EH (cell line): ENCODE data around the gene SYN1.
A peak's percentile ranks its signal among the peaks of the same experiment; 100 is the strongest.
"Not testable (repeated sequence)": the region's sequence is repeated elsewhere in the genome, so short reads cannot be mapped to it uniquely, and the experiment has no call there.

Experiments
- DNase-seq: peaks from one replicate; pipeline ENCODE4 v3.0.0-alpha.2; 2015; ENCODE audit warnings: low read depth

The SYN1 gene

DNA sequence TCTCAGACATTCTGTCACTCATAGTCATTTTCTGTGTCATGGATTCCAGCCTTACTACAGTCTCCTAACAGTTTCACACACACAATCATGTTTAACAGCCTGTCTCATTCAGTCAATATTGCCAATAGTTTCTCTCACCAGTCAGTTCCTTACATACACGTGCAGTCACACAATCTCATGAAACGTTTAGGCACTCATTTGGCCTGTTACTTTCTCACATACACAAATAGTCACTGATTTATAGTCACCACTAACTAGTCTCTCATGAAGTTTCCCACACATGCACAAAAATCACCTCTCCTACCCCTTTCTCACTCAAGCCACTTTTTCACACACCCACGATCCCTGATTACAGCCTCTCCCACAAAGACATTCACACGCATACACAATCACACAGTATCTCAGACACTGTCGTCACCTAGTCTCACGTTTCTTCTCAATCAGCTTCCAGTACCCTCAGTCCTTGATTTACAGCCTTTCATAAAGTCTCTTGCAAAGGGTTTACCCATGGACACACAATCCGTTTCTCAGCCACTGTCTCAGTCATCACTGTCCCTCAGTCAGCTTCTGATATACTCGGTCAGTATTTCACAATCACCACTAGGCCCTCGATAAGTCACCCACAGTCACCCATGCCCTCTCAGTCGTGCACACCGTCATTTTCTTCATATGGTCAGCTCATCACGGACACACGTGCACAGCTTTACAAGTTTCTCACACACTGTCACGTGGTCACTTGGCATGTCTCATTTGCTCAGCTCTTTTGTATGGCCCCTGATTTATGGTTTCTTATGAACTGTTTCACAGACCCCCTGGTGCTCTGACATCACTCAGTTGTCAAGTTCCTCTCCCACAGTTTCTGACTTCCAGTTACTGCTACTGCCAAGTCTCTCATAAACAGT, 14.3 kb upstream of the SYN1 start:
- no peak for DNase-seq

DNA sequence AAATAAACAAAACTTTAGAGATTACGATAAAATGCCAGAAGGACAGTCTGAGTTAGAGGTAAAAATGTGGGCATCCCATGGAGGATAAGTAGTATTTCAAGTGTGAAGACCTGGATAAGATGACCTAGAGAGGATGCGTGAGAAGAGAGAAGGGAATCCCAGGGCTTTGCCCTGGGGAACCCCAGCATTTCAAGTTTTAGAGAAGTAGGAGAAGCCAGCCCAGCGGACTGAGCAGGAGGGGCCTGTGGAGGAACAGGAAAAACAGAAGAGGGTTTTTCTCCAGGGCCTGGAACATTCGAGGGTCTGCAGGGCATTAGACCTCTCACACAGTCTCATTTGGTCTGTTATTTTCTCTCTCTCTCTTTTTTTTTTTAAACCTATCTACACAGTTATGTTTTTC, 13.0 kb upstream of the SYN1 start:
- DNase-seq: no peak

DNA sequence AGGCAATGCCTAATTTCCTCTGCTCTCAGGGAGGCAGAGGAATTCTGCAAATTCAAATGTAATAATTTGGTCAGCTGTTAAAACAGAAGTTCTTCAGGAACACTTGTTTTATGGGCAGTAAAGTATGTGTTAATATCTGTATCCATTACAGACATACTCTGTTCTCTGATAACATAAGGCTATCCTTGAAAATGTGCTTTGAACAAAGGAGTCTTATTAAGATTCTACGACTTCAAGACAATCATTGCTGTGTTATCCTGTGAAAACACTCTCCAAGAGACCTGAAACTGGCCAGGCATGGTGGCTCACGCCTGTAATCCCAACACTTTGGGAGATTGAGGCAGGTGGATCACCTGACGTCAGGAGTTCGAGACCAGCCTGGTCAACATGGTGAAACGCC, 12.0 kb upstream of the SYN1 start:
- DNase-seq: no peak

DNA sequence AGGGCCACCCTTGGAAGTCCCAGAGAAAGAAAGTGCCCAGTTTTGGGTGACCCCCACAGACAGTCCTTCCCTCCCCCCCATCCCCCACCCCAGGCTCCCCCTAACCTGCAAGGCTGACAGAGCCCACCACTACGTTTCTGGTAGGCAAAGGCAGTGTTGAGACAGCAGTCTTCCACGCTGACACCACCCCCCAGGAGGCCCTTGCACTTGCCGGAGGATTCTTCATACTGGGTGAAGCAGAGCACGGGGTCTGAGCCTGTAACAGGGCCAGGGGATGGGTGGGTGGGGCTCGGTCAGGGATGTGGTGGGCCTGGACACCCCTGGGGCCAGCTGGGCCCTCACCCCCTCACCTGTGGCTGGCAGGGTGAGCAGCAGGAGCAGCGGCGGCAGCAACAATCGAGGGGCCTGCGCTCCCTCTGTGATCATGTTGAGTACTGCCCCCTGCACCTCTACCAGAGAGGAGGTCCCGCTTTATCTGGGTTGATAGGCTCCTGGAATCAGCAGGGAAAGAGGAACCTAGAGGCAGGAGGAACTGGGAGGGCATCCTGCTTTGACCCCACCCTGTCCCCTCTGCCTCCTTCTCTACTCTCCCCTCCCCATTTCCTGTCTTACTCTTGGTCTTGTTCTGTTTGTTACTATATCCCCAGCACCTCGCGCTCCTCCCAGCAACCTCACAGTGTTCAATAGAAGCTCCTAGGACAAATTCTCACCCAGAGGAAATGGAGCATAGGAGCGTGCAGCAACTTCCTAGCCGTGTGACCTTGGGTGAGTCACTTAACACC, 10.0 kb upstream of the SYN1 start, which contains the start of gene CFP:
Gene CFP (minus strand): TSS at position 512 of the 782 bp plus-strand sequence. CDS start 86 bp downstream, at position 426.
- no peak for DNase-seq

DNA sequence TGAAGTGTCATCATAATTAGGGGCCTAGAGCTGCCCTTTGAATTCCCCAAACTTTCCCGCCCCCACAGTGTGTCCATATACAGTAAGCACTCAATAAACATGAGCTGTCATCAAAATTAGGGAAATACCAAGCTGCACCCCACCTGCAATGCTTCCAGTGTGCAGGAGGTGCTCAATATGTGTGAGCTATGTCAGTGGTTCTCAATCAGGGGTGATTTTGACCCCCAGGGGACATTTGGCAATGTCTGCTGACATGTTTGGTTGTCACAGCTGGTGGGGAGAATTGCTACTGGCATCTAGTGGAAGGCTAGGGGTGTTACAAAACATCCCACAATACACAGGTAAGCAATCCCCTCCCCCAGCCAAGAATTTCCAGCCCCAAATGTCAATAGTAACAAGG, 9.3 kb upstream of the SYN1 start:
- DNase-seq: no peak

DNA sequence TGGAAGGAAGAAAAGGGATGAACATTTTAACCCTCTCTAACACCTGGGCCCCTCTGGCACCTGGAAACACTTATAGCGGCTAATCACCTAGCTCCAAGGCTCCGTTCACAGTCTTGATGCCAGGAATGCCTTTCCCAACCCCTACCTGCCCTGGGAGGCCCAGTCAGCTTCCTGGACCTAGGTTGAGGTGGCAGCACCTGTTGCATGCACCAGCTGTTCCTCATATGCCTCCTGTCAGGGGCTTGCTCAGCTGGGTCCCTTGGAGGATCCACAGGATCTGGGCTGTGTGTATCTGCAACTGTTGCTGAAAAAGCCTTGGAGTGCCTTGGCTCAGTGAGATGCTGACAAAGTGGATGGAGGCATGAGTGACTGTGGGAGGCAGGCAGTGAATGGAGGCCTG, 5.7 kb upstream of the SYN1 start:
- DNase-seq: no peak

DNA sequence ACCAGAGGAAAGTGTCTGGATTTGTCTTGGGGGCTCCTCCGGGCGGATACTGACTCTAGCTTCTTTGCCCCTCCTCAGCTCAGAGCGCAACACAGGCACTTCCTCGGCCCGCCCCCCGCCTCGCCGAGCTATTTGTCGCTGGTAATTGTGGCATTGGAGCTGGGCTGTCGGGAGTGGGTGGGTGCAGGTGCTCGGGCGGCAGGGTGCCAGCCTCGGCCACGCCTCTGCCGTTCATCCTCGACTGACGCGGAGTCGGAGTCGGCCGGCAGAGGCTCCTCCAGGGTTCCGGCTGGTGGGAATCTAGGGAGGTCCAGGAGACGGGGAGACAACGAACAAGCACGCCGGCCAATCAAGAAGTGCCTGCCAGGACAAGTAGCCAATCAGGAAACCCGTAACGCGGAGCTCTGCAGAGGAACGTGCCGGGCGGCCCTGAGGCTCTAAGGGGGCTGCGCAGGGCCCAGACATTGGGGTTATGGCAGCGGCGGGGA, 3.9 kb upstream of the SYN1 start:
- DNase-seq: peak; percentile 72

DNA sequence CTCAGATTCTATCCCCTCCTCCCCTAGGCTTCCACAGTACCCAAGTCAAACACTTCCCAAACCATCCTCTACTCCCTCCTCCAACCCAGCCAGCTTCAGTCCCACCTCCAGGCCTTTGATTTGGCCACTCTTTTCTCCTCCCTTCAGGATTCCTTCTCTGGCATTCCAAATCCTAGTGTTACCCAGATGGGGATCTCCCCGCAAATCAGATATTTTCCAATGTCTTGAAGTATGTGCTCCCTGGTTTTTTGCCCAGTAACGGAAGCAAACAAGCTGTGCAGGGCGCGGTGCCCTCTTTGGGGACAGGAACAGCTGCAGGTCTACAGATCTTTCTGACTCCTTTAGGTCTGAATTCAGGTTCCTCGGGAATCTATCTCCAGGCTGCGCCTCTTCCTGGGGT, 2.2 kb upstream of the SYN1 start:
- DNase-seq: no peak

DNA sequence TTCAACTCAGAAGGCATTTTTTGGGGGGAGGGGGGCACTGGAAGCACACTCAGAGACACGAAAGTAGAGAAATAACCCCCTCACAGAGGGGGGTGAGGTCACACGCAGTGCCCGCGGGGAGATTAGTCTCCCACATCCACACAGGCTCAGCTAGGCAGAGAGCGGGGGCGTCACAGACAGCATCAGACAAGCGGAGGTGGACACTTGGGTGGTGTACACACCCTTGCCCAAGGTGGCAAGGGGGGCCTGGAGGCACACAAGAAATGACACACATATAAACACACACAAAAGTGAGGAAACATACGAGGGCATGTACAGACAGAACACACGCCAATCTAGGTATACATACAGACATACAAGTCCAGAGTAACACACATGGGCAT, 637 bp upstream of the SYN1 start:
- no peak for DNase-seq

DNA sequence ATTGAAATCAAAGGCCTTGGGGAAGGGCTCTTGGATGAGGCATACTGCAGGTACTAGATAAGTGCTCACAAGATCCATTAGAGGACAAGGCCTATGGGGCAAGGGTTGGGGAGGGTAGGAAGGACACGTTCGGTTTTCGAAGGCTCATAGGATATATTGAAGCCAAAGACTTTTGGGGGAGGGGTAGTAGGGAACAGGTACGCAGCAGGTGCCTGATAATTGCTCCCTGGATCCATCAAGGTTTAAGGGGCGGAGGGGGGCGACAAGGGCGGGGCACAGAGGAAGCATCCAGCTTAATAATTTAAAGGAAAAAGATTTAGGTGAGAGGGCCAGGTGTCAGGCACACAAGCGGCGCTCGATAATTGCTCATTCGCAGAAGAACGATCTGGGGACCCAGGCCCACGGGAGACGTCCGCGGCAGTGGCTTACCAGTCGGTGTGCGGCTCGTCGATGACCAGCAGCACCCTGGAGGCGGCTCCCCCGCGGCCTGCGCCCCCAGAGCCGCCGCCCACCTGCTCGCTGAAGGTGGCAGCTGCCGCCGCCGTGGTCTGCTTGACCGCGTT, 653 bp downstream of the SYN1 start:
- no peak for DNase-seq

DNA sequence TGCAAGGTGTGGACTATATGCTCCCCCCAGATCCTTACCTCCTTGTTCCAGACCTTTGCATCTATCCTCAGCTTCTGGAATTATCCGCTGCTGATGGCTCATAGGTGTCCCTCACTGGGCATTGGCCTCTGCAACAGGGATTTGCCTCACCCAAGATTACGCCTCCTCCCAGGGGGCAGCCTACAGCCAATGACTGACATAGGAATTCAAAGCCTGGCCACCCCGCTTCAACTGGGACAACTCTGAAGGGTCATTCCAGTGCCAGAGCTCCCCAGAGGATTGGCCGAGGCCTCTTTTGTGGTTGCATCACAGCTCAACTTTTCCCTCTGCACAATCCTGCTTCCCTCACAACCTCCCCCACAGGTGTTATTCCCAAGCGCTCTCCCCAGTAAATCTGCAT, 5.0 kb downstream of the SYN1 start:
- no peak for DNase-seq

DNA sequence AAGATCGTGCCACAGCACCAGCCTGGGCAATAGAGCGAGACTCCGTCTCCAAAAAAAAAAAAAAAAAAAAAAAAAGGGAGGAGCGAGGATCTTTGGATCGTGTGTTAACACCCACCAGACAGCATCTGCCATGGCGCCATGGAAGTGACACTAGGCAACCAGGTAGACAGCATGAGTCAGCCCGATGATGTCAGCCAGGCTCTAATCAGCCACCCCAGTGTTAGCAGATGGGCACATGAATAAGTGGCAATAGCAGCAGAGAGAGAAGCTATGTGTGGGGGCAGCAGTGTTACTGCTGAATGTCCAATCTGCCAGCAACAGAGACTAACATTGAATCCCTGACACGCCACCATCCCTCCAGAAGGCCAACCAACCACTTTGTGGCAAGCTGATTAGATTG, 6.6 kb downstream of the SYN1 start:
- no peak for DNase-seq

DNA sequence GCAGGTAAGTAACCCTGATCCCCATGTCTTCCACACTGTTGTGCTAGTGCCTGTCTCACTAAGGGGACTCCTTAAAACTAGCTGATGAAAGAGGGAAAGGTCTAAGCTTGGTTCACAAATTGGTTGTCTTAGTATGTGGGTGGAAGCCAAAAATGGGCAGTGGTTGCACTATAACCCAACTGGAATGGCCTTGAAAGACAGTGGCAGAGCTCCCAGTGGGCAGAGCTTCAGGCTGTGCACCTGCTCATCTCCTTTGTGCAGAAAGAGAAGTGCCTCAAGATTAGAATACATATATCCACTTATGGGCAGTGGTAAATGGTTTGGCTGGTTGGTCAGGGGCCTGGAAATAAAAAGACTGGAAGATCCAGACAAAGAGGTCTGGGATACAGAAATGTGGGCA, 7.2 kb downstream of the SYN1 start:
- no peak for DNase-seq

DNA sequence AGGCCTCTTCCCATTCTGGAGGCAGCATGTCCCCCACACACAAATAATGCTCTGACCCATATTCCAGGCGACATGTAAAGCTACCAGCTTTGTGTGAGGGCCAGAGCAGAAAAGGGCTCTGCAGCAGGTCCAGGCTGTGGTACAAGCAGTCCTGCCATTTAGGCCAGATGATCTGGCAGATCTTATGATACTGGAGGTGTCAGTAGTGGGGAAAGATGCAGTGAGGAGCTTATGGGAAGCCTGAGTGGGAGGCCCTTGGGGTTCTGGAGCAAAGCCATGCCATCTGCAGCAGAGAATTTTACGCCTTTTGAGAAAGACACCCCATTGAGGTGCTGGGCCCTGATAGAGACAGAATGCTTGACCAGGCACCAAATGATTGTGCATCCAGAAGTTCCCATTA, 7.7 kb downstream of the SYN1 start:
- DNase-seq: no peak

DNA sequence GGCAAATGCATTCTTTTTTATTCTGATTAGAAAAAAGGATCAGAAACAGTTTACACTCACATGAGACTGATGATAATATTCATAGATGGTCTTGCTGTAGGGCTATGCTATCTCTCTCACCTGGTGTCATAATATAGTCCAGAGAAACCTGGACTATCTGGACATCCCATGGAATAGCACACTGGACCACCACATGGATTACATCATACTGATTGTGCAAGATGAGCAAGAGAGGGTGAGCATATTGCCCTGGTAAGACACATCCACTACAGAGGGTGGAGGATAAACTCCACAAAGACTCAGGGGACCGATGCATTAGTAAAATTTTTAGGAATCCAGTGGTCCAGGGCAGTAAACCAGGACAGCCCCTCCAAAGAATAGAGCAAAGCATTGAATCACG, 8.2 kb downstream of the SYN1 start:
- no peak for DNase-seq

DNA sequence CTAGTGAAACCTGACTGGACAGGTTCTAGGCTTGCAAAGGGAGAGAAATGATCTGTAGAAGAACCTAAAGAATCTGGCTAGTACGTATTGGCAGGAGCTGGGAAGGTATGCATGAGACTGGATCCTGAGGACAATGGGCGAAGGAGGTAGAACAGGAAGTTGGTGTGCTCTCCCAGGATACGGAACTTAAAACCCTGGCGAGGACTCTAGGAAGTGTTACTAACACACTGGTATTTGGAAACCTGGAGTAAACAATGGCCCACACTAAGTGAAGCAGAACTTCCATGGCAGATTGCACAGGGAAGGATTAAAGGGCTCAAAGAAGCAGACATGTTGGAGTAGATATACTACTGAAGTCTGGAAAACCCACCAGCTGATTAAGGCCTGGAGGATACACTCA, 9.1 kb downstream of the SYN1 start:
- no peak for DNase-seq

DNA sequence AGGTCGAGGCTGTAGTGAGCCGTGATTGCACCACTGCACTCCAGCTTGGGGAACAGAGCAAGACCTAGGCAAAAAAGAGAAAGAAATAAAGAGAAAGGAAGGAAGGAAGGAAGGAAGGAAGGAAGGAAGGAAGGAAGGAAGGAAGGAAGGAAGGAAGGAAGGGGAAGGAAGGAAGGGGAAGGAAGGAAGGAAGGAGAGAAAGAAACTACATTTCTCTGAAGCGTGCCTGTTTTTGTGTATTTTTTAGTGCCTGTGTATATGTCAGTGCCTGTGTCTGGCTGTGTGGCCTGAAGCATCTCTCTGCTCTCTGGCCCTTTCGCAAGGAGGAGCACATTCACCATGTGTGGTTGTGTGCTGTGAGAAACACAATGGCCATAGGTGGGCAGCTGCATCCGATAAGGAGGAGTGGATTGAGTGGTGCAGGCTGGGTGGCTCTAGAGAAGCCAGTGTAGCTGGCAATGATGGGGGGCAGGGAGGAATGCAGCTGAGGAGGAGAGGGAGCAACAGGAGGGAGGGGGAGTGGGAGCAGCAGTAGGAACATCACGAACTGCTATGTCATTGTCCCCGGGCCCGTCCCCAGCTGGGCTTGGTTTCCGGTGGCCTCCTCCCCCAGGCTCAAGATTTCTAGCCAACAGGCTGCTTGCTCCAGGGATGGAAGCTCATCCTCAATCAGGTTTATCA, 11.4 kb downstream of the SYN1 start:
- no peak for DNase-seq

DNA sequence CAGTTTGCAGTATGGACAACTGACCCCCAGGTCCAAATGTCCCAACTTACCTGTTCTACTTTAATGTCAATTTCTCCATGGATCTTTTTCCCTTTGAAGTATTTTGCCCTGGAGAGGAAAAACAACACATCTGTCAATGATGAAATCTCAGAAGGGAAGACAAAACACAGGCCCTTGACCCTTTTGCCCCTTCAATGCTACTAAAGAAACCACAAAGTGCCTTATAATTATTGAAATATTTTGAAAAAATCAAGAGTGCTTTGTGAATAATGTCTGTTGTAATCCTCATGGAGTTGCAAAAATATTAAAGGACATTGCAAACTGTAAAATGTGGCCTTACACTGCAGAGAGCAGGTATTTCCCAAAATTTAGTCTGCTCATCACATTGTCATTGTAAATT, 12.6 kb downstream of the SYN1 start:
- DNase-seq: peak; percentile 9

DNA sequence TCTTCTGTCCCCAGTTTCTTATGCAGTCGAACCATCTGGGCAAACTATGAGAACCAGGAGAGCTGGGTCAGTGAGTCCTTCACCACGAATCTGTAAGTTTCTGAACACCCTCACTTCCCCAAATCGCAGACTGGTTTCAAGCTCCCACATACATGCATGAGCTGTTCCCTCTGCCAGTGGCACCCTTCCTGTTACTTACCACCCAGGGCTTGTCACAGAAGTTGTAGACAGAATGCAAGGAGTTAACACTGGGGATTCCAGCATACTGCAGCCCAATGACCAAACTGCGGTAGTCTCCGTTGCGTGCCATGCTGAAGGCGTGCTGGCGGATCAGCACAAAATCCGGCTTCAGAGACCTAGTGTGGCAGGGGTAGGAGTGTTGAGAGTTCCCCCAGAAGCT, 14.6 kb downstream of the SYN1 start:
- DNase-seq: no peak

DNA sequence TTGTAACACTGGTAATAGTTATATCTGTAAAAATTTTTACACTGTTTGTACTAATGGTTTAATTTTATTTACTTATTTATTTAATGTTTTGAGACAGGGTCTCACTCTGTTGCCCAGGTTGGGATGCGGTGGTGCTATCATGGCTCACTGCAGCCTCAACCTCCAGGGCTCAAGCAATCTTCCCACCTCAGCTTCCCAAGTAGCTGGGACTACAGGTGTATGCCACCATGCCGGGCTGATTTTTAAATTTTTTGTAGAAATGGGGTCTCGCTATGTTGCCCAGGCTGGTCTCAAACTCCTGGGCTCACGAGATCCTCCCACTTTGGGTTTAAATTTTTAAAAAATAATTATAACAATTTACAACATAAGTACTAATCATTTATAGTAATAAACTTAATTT, 16.5 kb downstream of the SYN1 start:
- DNase-seq: not testable (repeated sequence)

DNA sequence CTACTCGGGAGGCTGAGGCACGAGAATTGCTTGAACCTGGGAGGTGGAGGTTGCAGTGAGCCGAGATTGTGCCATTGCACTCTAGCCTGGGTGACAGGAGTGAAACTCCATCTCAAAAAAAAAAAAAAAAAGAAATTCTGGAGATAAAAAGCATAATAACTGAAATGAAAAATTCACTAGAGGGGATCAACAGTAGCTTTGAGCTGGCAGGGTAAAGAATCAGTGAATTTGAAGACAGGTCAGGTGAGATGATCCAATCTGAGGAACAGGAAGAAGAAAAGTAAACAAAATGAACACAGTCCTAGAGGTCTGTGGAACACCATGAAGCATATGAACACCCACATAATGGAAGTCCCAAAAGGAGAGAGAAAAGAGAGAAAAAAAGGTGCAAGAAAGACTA, 22.4 kb downstream of the SYN1 start:
- DNase-seq: no peak

DNA sequence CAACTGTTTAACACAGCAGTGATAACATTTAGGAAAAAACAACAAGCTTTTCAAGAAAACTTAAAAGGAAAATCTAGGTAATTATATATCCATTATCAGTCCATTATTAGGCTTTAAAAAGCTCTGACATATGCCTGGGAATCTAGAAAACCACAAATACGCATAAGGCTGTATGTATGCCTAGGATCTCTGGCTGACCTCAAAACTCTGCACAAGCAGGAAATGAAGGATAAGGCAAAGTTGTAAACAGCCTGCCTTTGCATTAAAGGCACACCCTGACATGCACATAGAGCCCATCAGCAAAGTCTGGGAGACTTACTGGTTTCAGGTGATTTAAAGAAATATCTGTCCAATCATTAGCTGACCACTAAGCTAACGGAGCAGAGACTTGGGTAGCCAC, 23.4 kb downstream of the SYN1 start:
- peak; percentile 47 for DNase-seq
